HG03066 (cell line): ENCODE results near the gene GET3.

Experiments
- ATAC-seq: cut with Tn5 transposase; IDR thresholded peaks from one replicate; pipeline ENCODE4 v1.9.1; 2021; ENCODE audit warnings: low read depth; ENCODE audit not compliant: unreplicated experiment

GET3 gene

DNA sequence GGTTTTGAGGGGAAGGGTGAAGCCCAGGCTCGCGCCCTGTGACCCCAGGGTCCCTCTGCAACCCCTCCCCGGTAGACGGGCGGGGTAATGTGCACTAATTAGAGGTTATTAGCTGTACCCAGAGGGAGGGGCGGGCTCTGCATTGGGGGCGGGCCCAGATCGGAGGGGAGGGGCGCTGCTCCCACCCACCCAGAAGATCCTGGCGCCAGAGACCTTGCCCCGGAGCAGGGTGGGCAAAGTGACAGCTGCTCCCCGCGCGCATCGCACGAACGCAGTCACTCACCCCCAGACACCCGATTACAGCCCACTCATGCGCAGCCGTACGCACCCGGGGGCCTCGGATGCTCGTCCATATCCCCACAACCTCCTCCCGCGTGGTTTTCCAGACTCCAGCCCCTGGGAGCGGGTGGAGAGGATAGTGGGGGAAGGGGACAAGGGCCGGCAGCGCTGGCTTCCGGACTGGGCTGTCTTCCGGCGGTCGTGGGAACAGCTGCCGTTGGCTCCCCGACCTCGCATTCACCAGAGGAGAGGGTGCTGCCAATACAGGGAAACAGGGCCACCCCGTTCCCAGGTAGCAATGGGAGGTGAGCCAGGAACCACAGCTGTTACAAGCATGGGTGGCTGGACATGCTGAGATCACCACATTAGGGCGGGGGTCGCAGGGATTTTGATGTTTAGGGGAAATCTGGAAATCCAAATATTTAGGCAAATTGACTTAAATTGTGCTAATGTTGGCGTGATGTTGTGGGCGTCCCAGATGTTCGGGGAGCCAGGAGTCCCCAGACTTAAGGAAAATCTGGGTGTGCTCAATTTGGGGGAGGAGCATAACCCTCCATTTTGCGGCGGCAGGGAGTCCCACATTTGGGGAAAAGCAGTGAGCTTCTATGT is 41.0 kb downstream of the GET3 start:
- no peak for ATAC-seq

DNA sequence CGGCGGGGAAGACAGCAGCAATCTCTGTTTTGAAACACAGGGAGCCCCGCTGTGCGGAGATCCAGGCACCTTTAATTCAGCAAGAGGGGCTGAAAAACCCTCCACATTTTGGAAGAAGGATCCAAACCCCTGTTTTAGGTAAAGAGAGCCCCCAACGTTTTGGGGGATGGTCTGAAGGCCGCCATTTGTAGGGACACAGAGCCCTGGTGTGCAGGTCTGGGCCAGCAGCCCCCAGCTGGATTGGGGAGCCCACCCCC is 41.5 kb downstream of the GET3 start:
- no peak for ATAC-seq

- no peak for ATAC-seq
Observed at GRCh38 chr19:12779162-12779993, 42.1 kb downstream of the GET3 start.

- no peak for ATAC-seq
Observed at GRCh38 chr19:12782174-12782423, 44.8 kb downstream of the GET3 start.

GRCh38 chr19:12782424-12783290 is 45.4 kb downstream of the GET3 start:
- ATAC-seq = no peak

DNA sequence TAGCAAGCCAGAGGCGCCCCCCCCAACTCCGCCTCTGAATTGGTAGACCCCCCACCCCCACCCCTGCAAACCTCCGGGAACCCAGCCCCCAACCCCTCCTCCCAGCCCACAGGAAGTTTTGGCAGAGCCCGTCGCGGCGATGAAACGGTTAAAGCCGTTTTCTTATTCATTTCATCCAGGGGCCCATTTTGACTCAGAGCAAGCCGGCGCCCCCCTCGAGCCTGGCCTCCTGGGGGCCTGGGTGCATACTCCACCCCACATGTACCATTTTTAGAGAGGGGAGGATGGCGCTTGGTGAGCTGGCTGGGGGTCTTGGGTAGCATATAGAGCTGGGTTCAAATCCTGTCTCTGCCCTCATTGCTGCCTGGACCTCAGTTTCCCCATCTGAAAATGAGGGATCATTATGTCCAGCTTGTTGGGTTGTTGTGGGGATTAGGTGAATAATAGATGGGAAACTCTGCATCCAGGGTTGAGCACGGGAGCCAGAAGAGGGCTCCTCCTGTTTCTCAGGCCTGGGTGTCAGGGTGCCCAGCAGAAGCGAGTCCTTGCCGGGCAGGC is 46.1 kb downstream of the GET3 start:
- no peak for ATAC-seq

- no peak for ATAC-seq
Observed at GRCh38 chr19:12783849-12784393, 46.6 kb downstream of the GET3 start.

DNA sequence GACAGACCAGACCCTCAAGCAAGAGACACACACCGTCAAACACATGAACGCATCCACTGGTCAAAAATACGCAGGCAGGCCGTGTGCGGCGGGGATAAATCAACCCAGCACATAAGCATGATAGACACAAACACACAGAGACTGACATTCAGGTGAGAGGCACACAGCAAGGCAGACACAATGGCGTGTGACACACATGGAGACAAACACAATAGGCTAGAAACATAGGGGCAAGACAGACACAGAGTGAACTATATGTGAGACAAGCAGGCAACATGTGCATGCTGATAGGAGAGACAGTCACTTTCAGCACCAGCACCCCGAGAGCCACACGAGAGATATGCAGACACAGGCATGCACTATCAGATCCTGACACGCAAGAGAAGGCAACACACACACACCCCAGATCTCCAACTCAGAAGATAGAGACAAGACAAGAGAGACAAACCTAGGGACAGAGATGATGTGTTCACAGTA is 47.1 kb downstream of the GET3 start:
- ATAC-seq = no peak

GRCh38 chr19:12784871-12785430 is 47.7 kb downstream of the GET3 start:
- ATAC-seq = no peak

DNA sequence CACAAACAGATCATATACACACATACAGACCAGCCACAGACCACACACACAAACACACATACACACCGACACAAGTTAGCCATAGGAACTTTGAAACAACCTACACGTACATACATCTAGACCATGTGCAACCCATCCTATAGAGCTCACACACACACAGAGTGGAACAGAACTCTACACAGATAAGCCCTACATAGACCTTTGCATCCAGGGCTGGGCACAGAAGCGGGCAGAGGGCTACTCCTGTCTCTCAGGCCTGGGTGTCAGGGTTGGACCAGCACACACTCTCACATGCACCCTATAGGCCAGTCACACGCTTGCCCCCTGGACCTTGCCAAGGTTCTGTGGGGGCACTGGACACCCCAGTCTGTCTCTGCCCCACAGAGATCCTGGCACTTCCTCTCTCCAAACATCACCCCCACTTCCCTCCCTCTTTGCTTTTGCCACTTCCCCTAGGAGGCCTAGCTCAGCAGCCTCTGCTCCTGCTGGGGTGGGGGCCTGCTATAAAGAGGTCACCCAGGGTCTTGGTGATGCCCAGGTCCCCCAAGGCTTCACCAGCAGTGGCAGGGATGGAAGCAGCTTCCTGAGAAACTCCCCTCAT is 48.2 kb downstream of the GET3 start:
- no peak for ATAC-seq

GRCh38 chr19:12786141-12786870 is 49.0 kb downstream of the GET3 start:
- ATAC-seq = no peak

- ATAC-seq = no peak
Observed at GRCh38 chr19:12786952-12787351, 49.7 kb downstream of the GET3 start.

GRCh38 chr19:12787458-12787857 is 50.2 kb downstream of the GET3 start:
- no peak for ATAC-seq

DNA sequence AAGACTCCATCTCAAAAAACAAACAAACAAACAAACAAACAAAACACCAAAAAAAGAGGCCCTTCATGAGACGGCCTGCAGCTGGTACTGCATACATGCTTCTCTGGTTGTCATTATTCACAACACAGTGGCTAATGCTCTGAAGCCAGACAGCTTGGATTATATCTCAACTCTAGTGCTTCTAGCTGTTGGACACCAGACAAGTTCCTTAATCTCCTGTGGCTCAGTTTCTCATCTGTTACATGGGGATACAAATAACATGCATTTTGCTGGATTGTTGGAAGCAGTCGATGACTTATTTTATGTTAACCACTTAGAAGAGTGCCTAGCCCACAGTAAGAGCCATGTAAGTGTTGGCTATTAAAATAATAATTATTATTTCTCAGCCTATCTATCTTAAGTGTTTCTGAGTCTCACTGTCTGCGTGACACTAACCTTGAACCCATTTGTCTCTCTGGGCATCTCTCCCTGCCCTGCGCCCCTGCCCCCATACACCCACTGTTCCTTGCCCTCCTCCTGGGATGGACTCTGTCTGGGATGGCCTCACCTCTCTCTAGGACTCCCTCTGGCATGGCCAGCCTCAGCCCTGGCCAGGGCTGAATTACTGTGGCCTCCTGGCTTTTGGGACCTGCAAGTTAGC is 50.9 kb downstream of the GET3 start:
- no peak for ATAC-seq

- ATAC-seq = no peak
Observed at GRCh38 chr19:12788682-12789097, 51.4 kb downstream of the GET3 start.

DNA sequence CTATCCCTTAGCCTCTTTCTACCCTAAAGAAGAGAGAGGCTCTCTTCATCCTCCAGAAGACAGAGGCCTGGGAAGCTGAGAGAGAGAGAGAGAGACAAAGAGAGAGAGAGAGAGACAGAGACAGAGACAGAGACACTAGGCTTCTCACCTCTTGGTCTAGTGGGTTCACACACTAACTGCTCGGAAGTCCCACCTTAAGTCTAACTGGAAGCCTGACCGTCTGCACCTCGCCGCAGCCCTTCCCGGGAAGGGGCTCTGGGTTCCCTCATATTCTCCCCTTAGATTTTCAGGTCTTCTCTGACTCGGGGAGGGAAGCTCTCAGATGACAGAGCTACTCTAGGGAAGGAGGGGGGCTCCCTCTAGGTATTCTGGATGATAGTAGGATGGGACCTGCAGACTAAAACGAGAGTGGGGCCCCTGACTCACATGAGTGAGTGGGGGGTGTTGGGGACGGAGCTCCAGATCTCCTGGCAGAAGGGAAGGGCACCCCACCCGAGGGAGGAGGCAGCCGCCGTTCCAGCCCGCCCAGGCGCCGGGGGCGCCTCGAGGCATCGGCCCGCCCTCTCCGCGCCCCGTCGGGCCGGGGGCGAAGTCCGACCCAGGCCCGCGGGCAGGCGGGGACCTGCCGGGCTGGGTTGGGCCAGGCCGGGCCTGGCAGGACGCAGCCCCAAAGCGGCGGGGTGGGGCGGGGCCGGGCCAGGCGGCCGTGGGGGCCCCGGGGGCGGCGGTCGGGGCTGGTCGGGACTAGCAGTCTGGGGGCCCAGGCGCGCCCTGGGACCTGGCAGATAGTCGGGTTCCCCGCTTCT is 52.0 kb downstream of the GET3 start:
- ATAC-seq = no peak

DNA sequence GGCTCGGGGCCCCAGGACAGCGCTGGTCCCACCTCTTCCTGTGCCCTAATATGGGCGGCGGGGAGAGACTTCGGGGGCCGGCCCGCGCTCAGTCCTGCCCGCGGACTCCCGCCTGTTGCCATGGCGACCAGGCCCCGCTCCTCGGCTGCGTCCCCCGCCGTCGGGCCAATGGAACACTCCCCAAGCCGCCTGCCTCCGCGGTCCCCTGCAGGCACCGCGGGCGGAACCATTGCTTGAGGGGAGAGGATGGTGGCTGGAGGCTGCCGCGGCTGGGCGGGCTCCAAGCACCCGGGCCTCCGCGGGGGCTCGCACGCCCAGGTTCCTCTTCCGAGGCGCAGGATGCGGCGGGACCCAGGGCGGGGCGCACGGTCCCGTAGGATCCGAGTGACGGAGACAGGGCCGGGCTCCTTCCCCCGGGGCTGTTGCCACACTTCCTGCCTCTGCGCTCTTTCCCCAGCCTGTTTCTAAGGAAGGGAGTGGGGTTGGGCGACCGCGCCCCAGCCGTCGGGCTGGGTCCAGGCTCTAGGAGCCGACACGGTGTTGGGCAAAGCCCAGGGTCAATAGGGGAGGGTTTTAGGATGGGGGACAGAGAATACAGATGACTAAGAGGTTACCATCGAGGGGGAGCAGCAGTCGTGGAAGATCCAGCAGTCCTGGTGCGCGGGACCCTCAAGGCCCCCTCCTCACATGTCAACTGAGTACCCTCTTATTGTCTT is 52.8 kb downstream of the GET3 start:
- peak; percentile 45 for ATAC-seq
